NCI-H345 (cell line): ENCODE results near the gene AHDC1.
"Not testable (repeated sequence)": the region's sequence is repeated elsewhere in the genome, so short reads cannot be mapped to it uniquely, and the experiment has no call there.

Experiments
- DNase-seq: peaks from one replicate; lab custom pipeline; 2025; lab: John Stamatoyannopoulos, UW

The AHDC1 gene

DNA sequence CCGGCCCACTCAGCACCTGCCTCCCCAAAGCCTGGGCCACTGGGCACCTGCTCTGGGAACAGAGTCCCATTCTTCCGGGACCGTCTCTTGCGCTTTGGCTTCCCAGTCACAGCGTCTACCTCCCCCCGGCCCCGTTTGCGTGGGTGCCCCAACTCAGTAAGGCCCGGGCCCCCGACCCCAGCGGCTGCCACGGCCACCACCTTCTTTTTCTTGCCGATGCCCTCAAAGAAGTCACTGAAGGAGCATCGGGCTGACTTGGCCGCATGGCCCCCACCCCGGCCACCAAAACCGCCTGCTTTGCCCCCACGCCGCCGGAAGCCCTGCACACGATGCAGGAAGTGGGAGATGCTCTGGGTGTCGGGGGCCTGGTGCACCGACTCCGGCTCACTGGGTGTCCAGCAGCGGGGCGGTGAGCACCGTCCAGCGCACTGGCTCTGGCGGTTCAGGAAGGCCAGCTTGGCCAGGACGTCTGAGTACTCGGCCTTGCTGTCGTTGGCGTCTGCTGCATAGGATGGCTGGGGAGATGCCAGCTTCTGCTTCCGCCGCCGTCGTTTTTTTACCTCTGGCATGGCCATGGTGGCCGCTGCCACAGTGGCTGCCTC is 54.0 kb downstream of the AHDC1 start:
- DNase-seq: no peak

GRCh38 chr1:27548858-27549719 is 54.9 kb downstream of the AHDC1 start:
- DNase-seq: no peak

GRCh38 chr1:27548136-27548853 is 55.6 kb downstream of the AHDC1 start:
- no peak for DNase-seq

- DNase-seq: no peak
These were observed 56.5 kb downstream of the AHDC1 start for GRCh38 chr1:27547220-27548116.

DNA sequence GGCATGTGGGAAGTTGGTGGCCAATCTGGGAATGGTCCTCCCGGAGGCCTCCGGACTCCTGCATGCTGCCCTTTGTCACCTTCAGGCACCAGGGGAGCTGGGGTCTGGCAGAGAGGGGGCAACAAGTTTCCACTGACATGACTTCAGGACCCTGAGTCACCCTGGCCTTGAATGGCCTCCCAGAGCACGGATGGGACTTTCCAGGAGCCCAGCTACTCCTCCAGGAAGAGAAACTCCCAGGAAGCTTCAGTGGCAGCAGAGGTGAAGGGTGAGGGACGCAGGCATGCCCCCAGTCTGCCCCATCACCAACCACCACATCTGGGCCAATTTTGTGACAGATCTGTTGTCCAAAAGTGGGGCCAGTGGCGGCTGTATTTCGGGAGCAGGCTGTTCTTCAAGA is 58.1 kb downstream of the AHDC1 start:
- no peak for DNase-seq

- DNase-seq: no peak
These were observed 58.7 kb downstream of the AHDC1 start for GRCh38 chr1:27545271-27545670.

GRCh38 chr1:27544834-27545233 is 59.1 kb downstream of the AHDC1 start:
- no peak for DNase-seq

DNA sequence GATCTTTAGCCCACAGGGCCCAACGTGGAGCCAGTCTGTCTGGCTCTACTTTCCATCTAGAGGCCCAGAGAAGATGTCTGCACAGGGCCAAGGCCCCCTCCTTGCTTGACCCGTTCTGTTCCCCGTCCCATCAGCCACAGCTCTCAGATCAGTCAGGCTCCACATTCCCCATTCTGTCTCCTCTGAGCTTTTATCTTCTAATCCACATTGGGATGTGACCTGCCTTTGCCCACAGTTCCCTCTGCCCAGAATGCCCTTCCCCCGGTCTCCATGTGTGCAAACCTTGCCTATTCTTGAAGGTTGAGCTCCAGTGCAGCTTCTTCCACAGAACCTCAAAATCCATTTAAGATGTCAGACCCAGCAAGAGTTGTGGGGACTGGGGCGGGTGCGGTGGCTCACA is 60.7 kb downstream of the AHDC1 start:
- DNase-seq: no peak

- no peak for DNase-seq
These were observed 61.3 kb downstream of the AHDC1 start for GRCh38 chr1:27542463-27543273.

DNA sequence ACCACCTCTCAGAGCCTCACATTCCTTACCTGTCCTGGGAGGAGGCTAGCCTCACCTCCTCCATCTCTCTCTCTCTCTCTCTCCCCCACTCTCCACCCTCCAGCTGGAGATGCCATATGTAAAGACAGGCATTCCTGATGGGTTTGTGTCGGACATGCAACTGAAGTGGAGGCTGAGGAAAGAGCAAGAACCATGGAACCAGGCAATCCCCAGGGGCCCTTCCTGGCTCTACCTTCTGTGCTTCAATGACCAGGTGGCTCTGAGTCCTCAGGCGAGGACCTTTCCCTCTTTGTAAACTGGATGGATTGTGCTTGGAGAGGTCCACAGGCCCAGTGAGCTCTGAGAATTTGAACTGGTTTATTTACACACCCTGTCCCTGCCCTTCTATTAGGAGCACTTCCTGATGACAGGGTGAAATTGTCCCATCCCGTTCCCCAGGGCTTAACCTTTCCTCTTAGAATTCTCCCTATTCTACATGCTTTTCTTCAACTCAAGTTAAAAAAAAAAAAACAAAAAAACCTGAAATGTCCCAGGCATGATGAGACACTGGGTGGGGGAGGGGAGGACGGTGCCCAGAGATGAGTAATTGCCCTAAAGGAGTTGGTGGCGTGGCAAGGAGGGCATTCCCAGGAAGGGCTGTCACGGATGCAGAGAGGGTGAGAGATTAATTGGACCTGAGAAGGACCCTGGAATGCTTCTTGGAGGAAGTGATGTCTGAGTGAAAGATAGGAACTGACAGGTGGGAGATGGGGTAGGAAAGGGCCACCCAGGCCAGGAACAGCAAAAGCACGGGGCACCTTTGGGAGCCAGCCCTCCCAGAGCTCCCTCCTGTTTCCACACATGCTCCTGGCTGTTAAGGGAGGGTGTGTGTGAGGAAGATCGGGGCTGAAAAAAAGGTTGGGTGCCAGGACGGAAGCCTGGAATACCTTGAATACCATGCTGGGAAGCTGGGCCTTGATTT is 63.8 kb downstream of the AHDC1 start:
- DNase-seq: no peak

DNA sequence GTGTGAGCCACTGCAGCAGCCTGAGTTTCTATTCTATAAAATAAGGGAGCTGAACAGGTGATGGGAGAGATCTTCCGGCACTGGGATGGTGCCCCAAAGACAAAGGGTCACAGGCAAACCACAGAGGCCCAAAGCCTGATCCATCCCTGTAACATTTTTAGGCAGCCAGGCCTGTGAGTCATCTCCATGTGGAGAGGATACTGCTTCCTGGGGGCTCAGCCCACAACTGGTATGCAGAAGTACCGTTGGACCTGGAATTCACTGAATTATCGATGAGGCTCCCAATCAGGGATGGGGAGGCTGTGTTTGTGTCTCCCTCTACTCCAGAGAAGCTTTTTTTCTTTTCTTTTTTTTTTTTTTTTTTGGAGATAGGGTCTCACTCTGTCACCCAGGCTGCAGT is 65.2 kb downstream of the AHDC1 start:
- no peak for DNase-seq

DNA sequence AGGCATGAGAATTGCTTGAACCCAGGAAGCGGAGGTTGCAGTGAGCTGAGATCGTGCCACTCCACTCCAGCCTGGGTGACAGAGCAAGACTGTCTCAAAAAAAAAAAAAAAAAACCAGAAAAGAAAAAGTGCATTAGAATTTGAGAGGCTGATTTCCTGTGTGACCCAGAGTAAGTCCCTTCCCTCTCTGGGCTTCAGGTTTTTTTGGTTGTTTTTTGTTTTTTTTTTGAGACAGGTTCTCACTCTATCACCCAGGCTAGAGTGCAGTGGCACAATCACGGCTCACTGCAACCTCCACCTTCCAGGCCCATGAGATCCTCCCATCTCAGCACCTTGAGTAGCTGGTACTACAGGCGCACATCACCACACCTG is 65.7 kb downstream of the AHDC1 start:
- DNase-seq: not testable (repeated sequence)

DNA sequence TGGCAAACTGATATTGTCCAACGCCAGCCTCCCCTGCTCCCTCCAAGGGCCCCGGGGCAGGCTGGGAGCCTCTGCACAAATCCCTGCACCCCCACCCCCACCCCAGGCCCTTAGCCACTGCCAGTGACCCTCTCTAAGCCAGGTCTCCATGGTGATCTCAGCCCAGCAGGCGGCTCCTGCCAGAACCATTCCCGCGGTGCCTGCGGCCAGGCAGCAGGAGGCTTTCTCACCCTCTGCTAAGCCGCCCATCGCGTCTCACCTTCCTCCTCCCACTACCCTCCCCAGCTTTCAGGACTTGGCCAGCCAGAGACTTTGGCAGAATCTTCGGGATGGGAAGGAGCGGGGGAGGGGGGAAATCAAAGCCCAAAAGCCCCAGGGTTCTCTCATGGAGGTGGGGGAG is 67.2 kb downstream of the AHDC1 start:
- no peak for DNase-seq

DNA sequence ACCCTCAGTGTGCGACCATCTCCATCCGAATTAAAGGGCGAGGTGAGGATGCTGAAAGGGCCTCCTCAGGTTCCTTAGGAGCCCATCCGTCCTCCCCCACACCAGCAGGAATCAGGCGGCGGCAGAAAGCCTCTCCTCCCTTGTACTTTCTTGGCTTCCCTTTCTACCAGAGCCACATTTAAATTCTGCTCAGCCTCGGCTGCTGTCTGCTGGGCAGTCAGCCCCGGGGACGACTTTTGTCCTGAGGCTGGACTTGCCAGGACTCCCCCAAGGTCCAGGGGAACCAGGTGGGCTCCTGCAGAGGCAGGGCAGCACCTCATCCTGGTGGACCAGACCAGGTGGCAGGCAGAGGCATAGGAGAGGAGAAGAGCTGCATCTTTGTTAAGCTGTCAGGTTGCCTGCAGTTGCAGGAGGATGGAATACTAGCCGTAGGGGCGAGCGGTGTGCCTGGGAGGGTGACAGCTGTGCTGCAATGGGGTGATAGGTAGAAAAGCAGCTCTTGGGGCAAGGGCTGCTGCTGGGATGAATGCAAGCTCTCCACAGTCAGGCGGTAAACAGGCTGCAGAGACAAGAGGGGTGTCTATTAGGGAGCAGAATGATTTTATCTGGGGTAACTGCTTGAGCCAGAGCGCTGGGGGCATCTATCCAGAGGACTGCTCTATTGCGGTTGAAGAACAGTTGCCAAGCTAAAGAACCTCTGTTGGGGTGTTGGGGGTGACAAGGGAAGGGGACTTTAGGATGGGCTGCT is 67.8 kb downstream of the AHDC1 start:
- no peak for DNase-seq

GRCh38 chr1:27535386-27535785 is 68.6 kb downstream of the AHDC1 start:
- DNase-seq: no peak

DNA sequence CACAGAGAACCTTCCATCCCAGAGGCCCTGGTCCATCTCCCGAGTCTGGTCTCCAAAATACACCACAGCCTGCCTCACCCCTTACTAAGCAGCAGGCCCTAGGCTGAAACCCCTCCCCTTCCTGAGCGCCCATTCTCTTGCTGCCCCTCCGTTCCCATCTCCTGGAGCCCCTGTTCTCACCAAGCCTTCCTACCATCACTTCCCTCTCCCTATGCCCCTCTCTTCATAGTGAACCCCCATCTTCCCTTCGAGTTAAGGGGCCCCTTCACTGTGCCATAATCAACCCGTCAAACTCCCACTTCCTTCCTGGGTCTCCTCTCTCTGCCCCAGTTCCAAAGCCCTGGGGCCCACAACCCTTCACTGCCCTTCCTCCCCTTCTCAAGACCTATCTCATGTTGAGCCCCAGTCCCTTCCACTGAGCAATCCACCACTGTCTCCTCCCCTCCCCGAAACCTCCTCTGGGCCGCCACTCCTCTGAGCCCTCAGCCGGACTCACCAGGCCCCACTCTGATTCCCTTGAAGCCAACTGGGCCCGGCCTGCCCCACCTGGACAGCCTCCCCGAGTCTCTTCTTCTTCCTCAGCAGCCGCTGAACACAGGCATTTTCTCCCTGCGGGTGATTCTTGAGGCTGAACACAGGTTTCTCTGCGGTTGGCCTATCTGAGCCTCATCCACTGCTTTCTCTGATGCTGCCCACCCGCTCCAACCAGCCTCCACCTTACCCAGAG is 71.8 kb downstream of the AHDC1 start:
- no peak for DNase-seq

DNA sequence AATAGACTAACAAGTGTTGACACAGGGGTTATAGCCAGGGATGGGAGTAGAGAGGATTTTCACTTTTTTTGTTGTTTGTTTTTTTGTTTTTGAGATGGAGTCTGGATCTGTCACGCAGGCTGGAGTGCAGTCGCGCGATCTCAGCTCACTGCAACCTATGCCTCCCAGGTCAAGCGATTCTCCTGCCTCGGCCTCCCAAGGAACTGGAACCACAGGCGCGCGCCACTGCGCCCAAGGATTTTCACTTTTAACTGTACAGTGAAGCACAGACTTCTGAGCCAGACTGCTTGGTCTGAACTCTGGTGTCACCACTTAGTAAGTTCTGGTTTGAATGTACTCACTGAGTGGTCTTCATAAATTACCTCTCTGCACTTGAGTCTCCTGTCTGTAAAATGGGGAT is 73.8 kb downstream of the AHDC1 start:
- DNase-seq: no peak

- no peak for DNase-seq
These were observed 74.3 kb downstream of the AHDC1 start for GRCh38 chr1:27529704-27530018.
